Measurements from ENCODE around the gene OPRM1. TPM values are rescaled to one million over a fixed set of nuclear protein-coding genes. Genes with fewer than 3 reads are reported as not detected.
A peak's percentile ranks its signal among the peaks of the same experiment; 100 is the strongest.

The OPRM1 gene
- total RNA-seq, 1 donor from 2014 or later = not detected

DNA sequence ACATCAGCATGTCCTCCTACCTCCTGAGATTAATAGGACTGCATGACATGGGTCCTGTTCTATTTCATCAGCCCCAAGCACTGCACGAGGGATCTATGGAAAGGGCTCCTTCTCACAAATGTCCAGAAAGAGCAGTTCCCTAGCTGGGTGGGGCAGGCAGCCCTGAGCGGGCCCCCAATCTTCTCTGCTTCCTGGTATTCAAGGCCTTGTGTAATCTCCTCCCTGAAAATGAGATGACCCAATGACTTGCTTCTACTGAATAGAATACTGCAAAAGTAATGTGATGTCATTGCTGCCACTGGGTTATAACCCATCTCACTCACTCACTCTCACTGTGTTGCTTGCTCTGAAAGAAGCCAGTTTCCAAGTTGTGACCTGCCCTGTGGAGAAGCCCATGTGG, 126.4 kb downstream of the OPRM1 start:
- Mint-ChIP-seq H3K4me3 (ENCODE audit: unreplicated experiment) (no peak overlapping the region), H3K27ac (ENCODE audit: unreplicated experiment) (no peak overlapping the region), H3K4me1 (ENCODE audit: low read depth, unreplicated experiment) (no peaks in the 10 kb centered on the region), H3K9me3 (ENCODE audit: unreplicated experiment) (peaks cover 2% of the 10 kb centered on the region), H3K36me3 (ENCODE audit: low read depth, unreplicated experiment) (no peaks in the 10 kb centered on the region), H3K27me3 (ENCODE audit: low read depth, unreplicated experiment) (no peaks in the 10 kb centered on the region)
- H3K9ac ChIP-seq (ENCODE audit: low read length) = no peak overlapping the region
- H3K4me1 ChIP-seq (ENCODE audit: insufficient read depth, low read length) = peaks cover 6% of the 10 kb centered on the region
- H3K4me3 ChIP-seq (ENCODE audit: insufficient read depth, low read depth, low read length) = no peak overlapping the region
- no peaks in the 10 kb centered on the region for H3K79me2 ChIP-seq (ENCODE audit: insufficient read depth, low read length)
- H2AFZ ChIP-seq (ENCODE audit: low read depth, low read length) = no peak overlapping the region
- no peak for TF ChIP-seq CTCF (IDR thresholded peaks at IDR 0.05; ENCODE audit: insufficient read depth, low read depth, low read length)
- no peak for TF ChIP-seq EZH2 (IDR thresholded peaks at IDR 0.05; ENCODE audit: insufficient read depth, low read length)
- no peak overlapping the region for H3K27ac ChIP-seq (ENCODE audit: low read depth, low read length)
- H3K27me3 ChIP-seq (ENCODE audit: insufficient read depth, low read length) = no peaks in the 10 kb centered on the region
- H3K36me3 ChIP-seq (ENCODE audit: insufficient read depth, low read length) = no peaks in the 10 kb centered on the region
- H4K20me1 ChIP-seq (ENCODE audit: insufficient read depth, low read length) = no peaks in the 10 kb centered on the region
- FAIRE-seq (no peak), DNase-seq (ENCODE audit: low read depth) (no peak)
- no peak overlapping the region for H3K4me2 ChIP-seq (ENCODE audit: low read length)
- no peaks in the 10 kb centered on the region for H3K9me3 ChIP-seq (ENCODE audit: insufficient read depth, low read depth, low read length)

GRCh38 chr6:154166140-154166539, 127.1 kb downstream of the OPRM1 start:
- H3K79me2 ChIP-seq (ENCODE audit: insufficient read depth, low read length) = no peaks in the 10 kb centered on the region
- no peak overlapping the region for H3K27ac Mint-ChIP-seq (ENCODE audit: unreplicated experiment)
- H3K27me3 Mint-ChIP-seq (ENCODE audit: low read depth, unreplicated experiment) = no peaks in the 10 kb centered on the region
- H3K4me1 ChIP-seq (ENCODE audit: insufficient read depth, low read length) = peaks cover 6% of the 10 kb centered on the region
- DNase-seq (ENCODE audit: low read depth) (no peak), FAIRE-seq (no peak)
- H3K4me3 ChIP-seq (ENCODE audit: insufficient read depth, low read depth, low read length) = no peak overlapping the region
- no peak overlapping the region for H3K27ac ChIP-seq (ENCODE audit: low read depth, low read length)
- peaks cover 2% of the 10 kb centered on the region for H3K9me3 Mint-ChIP-seq (ENCODE audit: unreplicated experiment)
- H4K20me1 ChIP-seq (ENCODE audit: insufficient read depth, low read length) = no peaks in the 10 kb centered on the region
- no peak overlapping the region for H3K9ac ChIP-seq (ENCODE audit: low read length)
- no peaks in the 10 kb centered on the region for H3K27me3 ChIP-seq (ENCODE audit: insufficient read depth, low read length)
- no peaks in the 10 kb centered on the region for H3K9me3 ChIP-seq (ENCODE audit: insufficient read depth, low read depth, low read length)
- H3K36me3 Mint-ChIP-seq (ENCODE audit: low read depth, unreplicated experiment) = no peaks in the 10 kb centered on the region
- H3K36me3 ChIP-seq (ENCODE audit: insufficient read depth, low read length) = no peaks in the 10 kb centered on the region
- no peaks in the 10 kb centered on the region for H3K4me1 Mint-ChIP-seq (ENCODE audit: low read depth, unreplicated experiment)
- H3K4me3 Mint-ChIP-seq (ENCODE audit: unreplicated experiment) = no peak overlapping the region
- TF ChIP-seq CTCF (IDR thresholded peaks at IDR 0.05; ENCODE audit: insufficient read depth, low read depth, low read length) (no peak), EZH2 (IDR thresholded peaks at IDR 0.05; ENCODE audit: insufficient read depth, low read length) (no peak)
- no peak overlapping the region for H3K4me2 ChIP-seq (ENCODE audit: low read length)
- peak overlapping the region; percentile 43 for H2AFZ ChIP-seq (ENCODE audit: low read depth, low read length)

DNA sequence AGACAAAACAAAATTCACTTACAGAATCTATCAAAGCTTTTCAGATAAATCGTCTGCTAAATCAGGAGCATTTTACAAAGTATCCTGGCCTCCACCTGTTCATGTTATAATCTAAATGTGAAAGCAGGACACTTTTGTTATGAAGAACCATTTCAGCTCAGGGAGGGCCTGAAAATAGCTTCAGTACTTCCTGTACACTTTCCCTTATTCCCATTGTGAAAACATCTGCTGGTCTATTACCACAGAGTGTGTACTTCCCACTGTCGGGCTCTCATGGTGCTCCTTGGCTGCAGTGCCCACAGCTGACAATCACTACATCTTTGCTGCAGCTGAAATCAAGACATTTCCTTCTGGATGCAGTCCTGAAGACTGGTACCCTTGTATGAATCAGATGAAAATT, 128.1 kb downstream of the OPRM1 start:
- Histone ChIP-seq H3K4me2 (ENCODE audit: low read length) (no peak overlapping the region), H3K9me3 (ENCODE audit: insufficient read depth, low read depth, low read length) (no peaks in the 10 kb centered on the region), H2AFZ (ENCODE audit: low read depth, low read length) (no peak overlapping the region), H3K27ac (ENCODE audit: low read depth, low read length) (no peak overlapping the region), H3K4me3 (ENCODE audit: insufficient read depth, low read depth, low read length) (no peak overlapping the region), H3K79me2 (ENCODE audit: insufficient read depth, low read length) (no peaks in the 10 kb centered on the region), H3K27me3 (ENCODE audit: insufficient read depth, low read length) (no peaks in the 10 kb centered on the region), H3K36me3 (ENCODE audit: insufficient read depth, low read length) (no peaks in the 10 kb centered on the region), H4K20me1 (ENCODE audit: insufficient read depth, low read length) (no peaks in the 10 kb centered on the region), H3K9ac (ENCODE audit: low read length) (no peak overlapping the region), H3K4me1 (ENCODE audit: insufficient read depth, low read length) (peaks cover 6% of the 10 kb centered on the region)
- Mint-ChIP-seq H3K27ac (ENCODE audit: unreplicated experiment) (no peak overlapping the region), H3K9me3 (ENCODE audit: unreplicated experiment) (peaks cover 3% of the 10 kb centered on the region), H3K36me3 (ENCODE audit: low read depth, unreplicated experiment) (no peaks in the 10 kb centered on the region), H3K4me1 (ENCODE audit: low read depth, unreplicated experiment) (no peaks in the 10 kb centered on the region), H3K27me3 (ENCODE audit: low read depth, unreplicated experiment) (no peaks in the 10 kb centered on the region), H3K4me3 (ENCODE audit: unreplicated experiment) (no peak overlapping the region)
- TF ChIP-seq EZH2 (IDR thresholded peaks at IDR 0.05; ENCODE audit: insufficient read depth, low read length) (no peak), CTCF (IDR thresholded peaks at IDR 0.05; ENCODE audit: insufficient read depth, low read depth, low read length) (no peak)
- DNase-seq (ENCODE audit: low read depth) (no peak), FAIRE-seq (no peak)
